ENCODE data around the gene POLG2. TPM values are rescaled to one million over a fixed set of nuclear protein-coding genes. Genes with fewer than 3 reads are reported as not detected.

Gene POLG2
- total RNA-seq, 1 experiment from 2014 or later, result 28.9 TPM

DNA sequence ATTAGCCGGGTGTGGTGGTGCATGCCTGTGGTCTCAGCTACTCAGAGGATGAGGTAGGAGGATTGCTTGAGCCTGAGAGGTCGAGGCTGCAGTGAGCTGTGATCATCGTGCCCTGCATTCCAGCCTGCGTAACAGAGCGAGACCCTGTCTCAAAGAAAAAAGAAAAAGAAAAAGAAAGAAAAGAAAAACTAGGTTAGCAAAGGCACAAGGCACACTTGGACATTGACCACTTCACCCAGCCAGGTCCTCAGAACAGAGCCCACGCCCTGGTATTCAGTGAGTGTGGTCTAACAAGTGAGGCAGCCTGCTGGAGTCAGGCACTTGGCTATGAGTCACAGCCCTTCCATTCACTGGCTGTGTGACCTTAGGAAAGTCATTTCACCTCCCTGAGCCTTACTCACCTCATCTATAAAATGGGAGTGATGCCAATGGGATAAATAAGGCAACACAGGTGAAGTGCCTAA lies 37.5 kb downstream of the POLG2 start:
- H3K9me3 ChIP-seq, result no peaks in the 10 kb centered on the region
- no peaks in the 10 kb centered on the region for H3K9me3 Mint-ChIP-seq (ENCODE audit: unreplicated experiment)
- H3K27me3 ChIP-seq (replicated peaks; ENCODE audit: control insufficient read depth, insufficient read depth, low read length), result no peaks in the 10 kb centered on the region
- no peak overlapping the region for H3K4me3 Mint-ChIP-seq (ENCODE audit: unreplicated experiment)
- DNase-seq, result peak in 1 of 2 experiments; percentile 46
- no peaks in the 10 kb centered on the region for H3K36me3 ChIP-seq (ENCODE audit: control insufficient read depth, insufficient read depth, low read length)
- CTCF ChIA-PET, result interaction anchor here (1.1 kb wide), 1 partner anchor 23 kb away, joined by 3 read pairs; no protein-coding TSS in a partner anchor
- TF ChIP-seq, protein P1, sequence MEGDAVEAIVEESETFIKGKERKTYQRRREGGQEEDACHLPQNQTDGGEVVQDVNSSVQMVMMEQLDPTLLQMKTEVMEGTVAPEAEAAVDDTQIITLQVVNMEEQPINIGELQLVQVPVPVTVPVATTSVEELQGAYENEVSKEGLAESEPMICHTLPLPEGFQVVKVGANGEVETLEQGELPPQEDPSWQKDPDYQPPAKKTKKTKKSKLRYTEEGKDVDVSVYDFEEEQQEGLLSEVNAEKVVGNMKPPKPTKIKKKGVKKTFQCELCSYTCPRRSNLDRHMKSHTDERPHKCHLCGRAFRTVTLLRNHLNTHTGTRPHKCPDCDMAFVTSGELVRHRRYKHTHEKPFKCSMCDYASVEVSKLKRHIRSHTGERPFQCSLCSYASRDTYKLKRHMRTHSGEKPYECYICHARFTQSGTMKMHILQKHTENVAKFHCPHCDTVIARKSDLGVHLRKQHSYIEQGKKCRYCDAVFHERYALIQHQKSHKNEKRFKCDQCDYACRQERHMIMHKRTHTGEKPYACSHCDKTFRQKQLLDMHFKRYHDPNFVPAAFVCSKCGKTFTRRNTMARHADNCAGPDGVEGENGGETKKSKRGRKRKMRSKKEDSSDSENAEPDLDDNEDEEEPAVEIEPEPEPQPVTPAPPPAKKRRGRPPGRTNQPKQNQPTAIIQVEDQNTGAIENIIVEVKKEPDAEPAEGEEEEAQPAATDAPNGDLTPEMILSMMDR (IDR thresholded peaks at IDR 0.05; ENCODE audit: insufficient read depth in 1 of 2, low read depth in 1 of 2, low read length in 1 of 2, severe bottlenecking in 1 of 2, unreplicated experiment in 1 of 2), result no peak
- POLR2A ChIA-PET, result no interaction called here
- BruUV-seq (replicated peaks), result no TSS peak
- H3K4me3 ChIP-seq (ENCODE audit: low read depth, low read length), result no peak overlapping the region
- no peaks in the 10 kb centered on the region for H3K27me3 Mint-ChIP-seq (ENCODE audit: insufficient read depth, unreplicated experiment)
- H3K36me3 Mint-ChIP-seq (ENCODE audit: insufficient read depth, unreplicated experiment), result no peaks in the 10 kb centered on the region
- intact Hi-C loops (cut with micrococcal nuclease; ENCODE audit: unreplicated experiment), result no loop called here
- no peaks in the 10 kb centered on the region for H3K4me1 Mint-ChIP-seq (ENCODE audit: low read depth, unreplicated experiment)
- no peak overlapping the region for H3K27ac Mint-ChIP-seq (ENCODE audit: unreplicated experiment)
- no peaks in the 10 kb centered on the region for H3K4me1 ChIP-seq

DNA sequence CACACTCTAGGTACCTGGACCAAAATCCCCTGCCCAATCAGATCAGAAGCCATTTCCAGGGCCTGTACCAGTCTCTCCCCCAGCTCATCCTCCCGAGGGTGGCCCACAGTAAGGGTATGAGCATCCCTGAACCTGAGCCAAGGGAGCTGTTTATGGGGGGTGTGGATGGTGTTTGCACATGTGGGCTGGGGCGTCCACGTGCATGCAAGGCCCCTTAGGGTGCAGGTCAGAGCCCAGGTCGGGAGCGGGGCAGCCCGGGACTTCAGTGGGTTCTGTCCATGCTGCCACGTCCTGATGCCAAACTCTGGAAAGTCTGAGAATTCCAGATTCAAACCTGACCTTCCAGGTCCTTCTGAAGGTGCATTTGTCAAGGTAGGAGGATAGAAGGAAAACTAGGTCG lies 38.1 kb downstream of the POLG2 start:
- Histone ChIP-seq H3K36me3 (ENCODE audit: control insufficient read depth, insufficient read depth, low read length) (no peaks in the 10 kb centered on the region), H3K4me1 (no peaks in the 10 kb centered on the region), H3K9me3 (no peaks in the 10 kb centered on the region), H3K4me3 (ENCODE audit: low read depth, low read length) (no peak overlapping the region), H3K27me3 (replicated peaks; ENCODE audit: control insufficient read depth, insufficient read depth, low read length) (no peaks in the 10 kb centered on the region)
- Mint-ChIP-seq H3K4me3 (ENCODE audit: unreplicated experiment) (no peak overlapping the region), H3K9me3 (ENCODE audit: unreplicated experiment) (no peaks in the 10 kb centered on the region), H3K36me3 (ENCODE audit: insufficient read depth, unreplicated experiment) (no peaks in the 10 kb centered on the region), H3K4me1 (ENCODE audit: low read depth, unreplicated experiment) (no peaks in the 10 kb centered on the region), H3K27me3 (ENCODE audit: insufficient read depth, unreplicated experiment) (no peaks in the 10 kb centered on the region), H3K27ac (ENCODE audit: unreplicated experiment) (no peak overlapping the region)
- intact Hi-C loops (cut with micrococcal nuclease; ENCODE audit: unreplicated experiment), result no loop called here
- POLR2A ChIA-PET, result no interaction called here
- CTCF ChIA-PET, result interaction anchor here (1.1 kb wide), 1 partner anchor 24 kb away, joined by 3 read pairs; no protein-coding TSS in a partner anchor
- TF ChIP-seq, protein P1 (IDR thresholded peaks at IDR 0.05; ENCODE audit: insufficient read depth in 1 of 2, low read depth in 1 of 2, low read length in 1 of 2, severe bottlenecking in 1 of 2, unreplicated experiment in 1 of 2), result no peak
- no peak for DNase-seq
- no TSS peak for BruUV-seq (replicated peaks)

DNA sequence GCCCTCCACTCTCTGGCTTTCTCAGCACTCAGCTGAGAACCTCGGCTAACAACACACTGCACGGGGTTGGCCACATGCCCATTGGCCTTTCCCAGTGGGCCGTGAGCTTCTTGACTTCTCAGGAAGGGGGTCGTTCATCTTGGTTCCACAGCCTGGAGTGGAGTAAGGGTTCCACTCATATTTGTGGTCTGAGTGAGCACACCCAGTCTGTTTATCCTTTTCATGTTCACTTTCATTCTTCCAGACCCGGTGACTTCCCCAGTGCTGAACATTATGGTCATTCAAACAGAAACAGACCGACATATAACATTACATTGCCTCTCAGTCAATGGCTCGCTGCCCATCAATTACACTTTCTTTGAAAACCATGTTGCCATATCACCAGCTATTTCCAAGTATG lies 39.7 kb downstream of the POLG2 start:
- H3K27me3 Mint-ChIP-seq (ENCODE audit: insufficient read depth, unreplicated experiment), result no peaks in the 10 kb centered on the region
- no peak overlapping the region for H3K4me3 Mint-ChIP-seq (ENCODE audit: unreplicated experiment)
- Histone ChIP-seq H3K27me3 (replicated peaks; ENCODE audit: control insufficient read depth, insufficient read depth, low read length) (no peaks in the 10 kb centered on the region), H3K4me1 (no peaks in the 10 kb centered on the region), H3K4me3 (ENCODE audit: low read depth, low read length) (no peak overlapping the region), H3K9me3 (no peaks in the 10 kb centered on the region), H3K36me3 (ENCODE audit: control insufficient read depth, insufficient read depth, low read length) (no peaks in the 10 kb centered on the region)
- ChIA-PET CTCF (no interaction called here), POLR2A (no interaction called here)
- BruUV-seq (replicated peaks), result no TSS peak
- no peaks in the 10 kb centered on the region for H3K9me3 Mint-ChIP-seq (ENCODE audit: unreplicated experiment)
- DNase-seq, result no peak
- intact Hi-C loops (cut with micrococcal nuclease; ENCODE audit: unreplicated experiment), result no loop called here
- H3K36me3 Mint-ChIP-seq (ENCODE audit: insufficient read depth, unreplicated experiment), result no peaks in the 10 kb centered on the region
- H3K27ac Mint-ChIP-seq (ENCODE audit: unreplicated experiment), result no peak overlapping the region
- TF ChIP-seq, protein P1 (IDR thresholded peaks at IDR 0.05; ENCODE audit: insufficient read depth in 1 of 2, low read depth in 1 of 2, low read length in 1 of 2, severe bottlenecking in 1 of 2, unreplicated experiment in 1 of 2), result no peak
- H3K4me1 Mint-ChIP-seq (ENCODE audit: low read depth, unreplicated experiment), result no peaks in the 10 kb centered on the region
